ENCODE results near the gene MYRFL.
"Not testable (repeated sequence)": the region's sequence is repeated elsewhere in the genome, so short reads cannot be mapped to it uniquely, and the experiment has no call there.

MYRFL gene

DNA sequence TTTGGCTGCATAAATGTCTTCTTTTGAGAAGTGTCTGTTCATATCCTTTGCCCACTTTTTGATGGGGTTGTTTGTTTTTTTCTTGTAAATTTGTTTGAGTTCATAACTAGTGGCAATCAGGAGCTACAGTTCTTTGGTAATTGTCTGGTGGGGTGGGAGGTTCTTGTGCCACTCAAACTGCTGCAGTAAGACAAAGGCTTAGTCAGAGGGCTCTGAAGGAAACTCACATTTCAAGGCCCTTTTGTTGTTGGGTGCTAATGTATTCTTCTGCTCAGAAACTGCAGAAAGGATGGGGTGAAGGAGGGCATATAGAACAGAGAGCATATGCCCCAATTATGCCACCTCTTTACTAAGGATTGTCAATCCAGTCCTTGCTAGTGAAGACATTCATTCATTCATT is 21.9 kb downstream of the MYRFL start:
- Histone ChIP-seq H4K8ac (ENCODE audit: low read length) (no peak overlapping the region), H3K4me2 (ENCODE audit: low read length, poor library complexity, severe bottlenecking) (no peak overlapping the region), H3K79me1 (replicated peaks; ENCODE audit: low read length, poor library complexity, severe bottlenecking) (no peaks in the 10 kb centered on the region), H4K91ac (ENCODE audit: low read length) (no peak overlapping the region), H3K4me1 (ENCODE audit: control insufficient read depth, insufficient read depth, low read depth, low read length) (no peaks in the 10 kb centered on the region), H2BK5ac (ENCODE audit: low read depth, low read length, poor library complexity, severe bottlenecking) (no peak overlapping the region), H3K27me3 (ENCODE audit: control insufficient read depth in 1 of 2, insufficient read depth in 1 of 2, low read length in 2 of 2) (no peaks in the 10 kb centered on the region), H3K14ac (ENCODE audit: low read length in 2 of 2) (no peak overlapping the region), H2BK120ac (ENCODE audit: low read depth, low read length) (no peak overlapping the region), H3K27ac (ENCODE audit: low read length, poor library complexity, severe bottlenecking) (no peak overlapping the region), H2BK15ac (ENCODE audit: low read depth, poor library complexity, severe bottlenecking) (no peak overlapping the region), H3K4ac (ENCODE audit: low read depth in 1 of 2, low read length in 2 of 2) (no peak overlapping the region), H3K23ac (ENCODE audit: low read length in 2 of 2) (no peak overlapping the region), H2AFZ (ENCODE audit: low read depth, low read length) (no peak overlapping the region), H3K9ac (ENCODE audit: low read length) (no peak overlapping the region), H3K36me3 (ENCODE audit: control insufficient read depth in 1 of 2, insufficient read depth in 2 of 2, low read depth in 1 of 2, low read length in 2 of 2) (no peaks in the 10 kb centered on the region), H2BK12ac (ENCODE audit: low read length in 2 of 2) (no peak overlapping the region), H2AK5ac (ENCODE audit: low read length, severe bottlenecking) (no peak overlapping the region), H3K18ac (ENCODE audit: low read depth in 1 of 2, low read length in 2 of 2) (no peak overlapping the region), H3K9me3 (ENCODE audit: control insufficient read depth, low read length) (no peaks in the 10 kb centered on the region), H3K4me3 (ENCODE audit: insufficient read depth in 1 of 2, low read depth in 1 of 2, low read length in 2 of 2) (no peak overlapping the region)
- no peak for DNase-seq

DNA sequence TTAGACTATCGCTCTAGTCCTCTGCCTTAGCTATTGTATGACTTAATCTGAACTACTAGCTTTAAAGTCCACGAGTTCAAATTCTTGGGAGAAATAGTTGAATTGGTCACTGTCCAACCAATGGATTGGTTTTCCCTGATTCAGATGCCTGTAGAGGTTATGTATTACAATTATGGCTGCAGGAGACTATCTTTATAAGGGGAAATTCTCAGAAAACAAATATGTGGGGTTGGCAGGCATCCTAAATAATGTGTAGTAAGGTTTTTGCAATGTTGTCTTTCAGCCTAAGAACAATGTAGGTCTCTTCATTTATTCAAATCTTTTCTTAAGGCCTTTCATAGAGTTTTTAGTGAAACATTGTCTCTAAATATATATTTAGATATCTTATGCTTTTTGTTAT is 26.9 kb downstream of the MYRFL start:
- Histone ChIP-seq H2BK15ac (ENCODE audit: low read depth, poor library complexity, severe bottlenecking) (no peak overlapping the region), H3K79me1 (replicated peaks; ENCODE audit: low read length, poor library complexity, severe bottlenecking) (no peaks in the 10 kb centered on the region), H3K4me2 (ENCODE audit: low read length, poor library complexity, severe bottlenecking) (no peak overlapping the region), H4K91ac (ENCODE audit: low read length) (no peak overlapping the region), H4K8ac (ENCODE audit: low read length) (no peak overlapping the region), H3K18ac (ENCODE audit: low read depth in 1 of 2, low read length in 2 of 2) (no peak overlapping the region), H3K4me3 (ENCODE audit: insufficient read depth in 1 of 2, low read depth in 1 of 2, low read length in 2 of 2) (no peak overlapping the region), H2AK5ac (ENCODE audit: low read length, severe bottlenecking) (no peak overlapping the region), H3K23ac (ENCODE audit: low read length in 2 of 2) (no peak overlapping the region), H3K4ac (ENCODE audit: low read depth in 1 of 2, low read length in 2 of 2) (no peak overlapping the region), H2BK12ac (ENCODE audit: low read length in 2 of 2) (no peak overlapping the region), H3K27me3 (ENCODE audit: control insufficient read depth in 1 of 2, insufficient read depth in 1 of 2, low read length in 2 of 2) (no peaks in the 10 kb centered on the region), H3K9ac (ENCODE audit: low read length) (no peak overlapping the region), H3K9me3 (ENCODE audit: control insufficient read depth, low read length) (peaks cover 3% of the 10 kb centered on the region), H3K4me1 (ENCODE audit: control insufficient read depth, insufficient read depth, low read depth, low read length) (no peaks in the 10 kb centered on the region), H3K14ac (ENCODE audit: low read length in 2 of 2) (no peak overlapping the region), H2BK120ac (ENCODE audit: low read depth, low read length) (no peak overlapping the region), H3K27ac (ENCODE audit: low read length, poor library complexity, severe bottlenecking) (no peak overlapping the region), H2BK5ac (ENCODE audit: low read depth, low read length, poor library complexity, severe bottlenecking) (no peak overlapping the region), H3K36me3 (ENCODE audit: control insufficient read depth in 1 of 2, insufficient read depth in 2 of 2, low read depth in 1 of 2, low read length in 2 of 2) (no peaks in the 10 kb centered on the region), H2AFZ (ENCODE audit: low read depth, low read length) (no peak overlapping the region)
- WGBS = 84% methylated on average over 2 of the region's 2 CpGs
- DNase-seq = no peak

DNA sequence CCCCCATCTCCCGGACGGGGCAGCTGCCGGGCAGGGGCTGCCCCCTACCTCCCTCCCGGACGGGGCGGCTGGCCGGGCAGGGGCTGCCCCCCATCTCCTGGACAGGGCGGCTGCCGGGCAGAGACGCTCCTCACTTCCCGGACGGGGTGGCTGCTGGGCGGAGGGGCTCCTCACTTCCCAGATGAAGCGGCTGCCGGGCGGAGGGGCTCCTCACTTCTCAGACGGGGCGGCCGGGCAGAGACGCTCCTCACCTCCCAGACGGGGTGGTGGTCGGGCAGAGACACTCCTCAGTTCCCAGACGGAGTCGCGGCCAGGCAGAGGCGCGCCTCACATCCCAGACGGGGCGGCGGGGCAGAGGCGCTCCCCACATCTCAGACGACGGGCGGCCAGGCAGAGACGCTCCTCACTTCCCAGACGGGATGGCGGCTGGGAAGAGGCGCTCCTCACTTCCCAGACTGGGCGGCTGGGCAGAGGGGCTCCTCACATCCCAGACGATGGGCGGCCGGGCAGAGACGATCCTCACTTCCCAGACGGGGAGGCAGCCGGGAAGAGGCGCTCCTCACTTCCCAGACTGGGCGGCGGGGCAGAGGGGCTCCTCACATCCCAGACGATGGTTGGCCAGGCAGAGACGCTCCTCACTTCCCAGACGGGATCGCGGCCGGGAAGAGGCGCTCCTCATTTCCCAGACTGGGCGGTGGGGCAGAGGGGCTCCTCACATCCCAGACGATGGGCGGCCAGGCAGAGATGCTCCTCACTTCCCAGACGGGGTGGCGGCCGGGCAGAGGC is 28.3 kb downstream of the MYRFL start:
- H2BK15ac ChIP-seq (ENCODE audit: low read depth, poor library complexity, severe bottlenecking); H3K14ac ChIP-seq (ENCODE audit: low read length in 2 of 2); H2BK5ac ChIP-seq (ENCODE audit: low read depth, low read length, poor library complexity, severe bottlenecking); H2BK12ac ChIP-seq (ENCODE audit: low read length in 2 of 2); H3K4ac ChIP-seq (ENCODE audit: low read depth in 1 of 2, low read length in 2 of 2); H3K4me1 ChIP-seq (ENCODE audit: control insufficient read depth, insufficient read depth, low read depth, low read length); H3K27me3 ChIP-seq (ENCODE audit: control insufficient read depth in 1 of 2, insufficient read depth in 1 of 2, low read length in 2 of 2); H3K9me3 ChIP-seq (ENCODE audit: control insufficient read depth, low read length); H3K18ac ChIP-seq (ENCODE audit: low read depth in 1 of 2, low read length in 2 of 2); H3K4me3 ChIP-seq (ENCODE audit: insufficient read depth in 1 of 2, low read depth in 1 of 2, low read length in 2 of 2); H3K79me1 ChIP-seq (replicated peaks; ENCODE audit: low read length, poor library complexity, severe bottlenecking); H2AK5ac ChIP-seq (ENCODE audit: low read length, severe bottlenecking); H3K23ac ChIP-seq (ENCODE audit: low read length in 2 of 2); H4K91ac ChIP-seq (ENCODE audit: low read length); H3K4me2 ChIP-seq (ENCODE audit: low read length, poor library complexity, severe bottlenecking); DNase-seq; H3K36me3 ChIP-seq (ENCODE audit: control insufficient read depth in 1 of 2, insufficient read depth in 2 of 2, low read depth in 1 of 2, low read length in 2 of 2); H2AFZ ChIP-seq (ENCODE audit: low read depth, low read length); H4K8ac ChIP-seq (ENCODE audit: low read length); H3K9ac ChIP-seq (ENCODE audit: low read length); H3K27ac ChIP-seq (ENCODE audit: low read length, poor library complexity, severe bottlenecking); H2BK120ac ChIP-seq (ENCODE audit: low read depth, low read length): not testable (repeated sequence)
- WGBS = 94% methylated on average over 46 of the region's 61 CpGs

DNA sequence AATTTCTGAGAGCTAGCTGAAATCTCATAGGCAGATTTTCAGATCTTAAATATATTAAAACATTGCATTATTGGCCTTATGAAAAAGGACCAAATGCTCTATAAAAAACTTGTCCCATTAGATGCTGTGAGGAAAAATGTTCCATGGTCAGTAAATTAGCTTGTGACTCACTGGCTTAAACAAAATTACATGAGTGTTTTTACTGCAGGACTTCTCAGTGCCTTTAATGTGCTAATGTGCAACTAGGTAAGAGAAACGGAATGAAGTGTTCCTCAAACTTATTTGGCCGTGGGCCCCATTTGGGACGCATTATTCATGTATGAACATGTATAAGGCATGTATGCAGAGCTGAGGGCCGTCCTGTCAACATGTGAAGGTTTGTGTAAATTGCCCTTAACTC is 41.7 kb downstream of the MYRFL start:
- Histone ChIP-seq H3K23ac (ENCODE audit: low read length in 2 of 2) (no peak overlapping the region), H4K8ac (ENCODE audit: low read length) (no peak overlapping the region), H3K36me3 (ENCODE audit: control insufficient read depth in 1 of 2, insufficient read depth in 2 of 2, low read depth in 1 of 2, low read length in 2 of 2) (no peaks in the 10 kb centered on the region), H3K14ac (ENCODE audit: low read length in 2 of 2) (no peak overlapping the region), H3K27me3 (ENCODE audit: control insufficient read depth in 1 of 2, insufficient read depth in 1 of 2, low read length in 2 of 2) (no peaks in the 10 kb centered on the region), H3K4me1 (ENCODE audit: control insufficient read depth, insufficient read depth, low read depth, low read length) (peaks cover 2% of the 10 kb centered on the region), H2AK5ac (ENCODE audit: low read length, severe bottlenecking) (no peak overlapping the region), H3K27ac (ENCODE audit: low read length, poor library complexity, severe bottlenecking) (no peak overlapping the region), H3K18ac (ENCODE audit: low read depth in 1 of 2, low read length in 2 of 2) (no peak overlapping the region), H2BK120ac (ENCODE audit: low read depth, low read length) (no peak overlapping the region), H2BK12ac (ENCODE audit: low read length in 2 of 2) (no peak overlapping the region), H4K91ac (ENCODE audit: low read length) (no peak overlapping the region), H3K4me2 (ENCODE audit: low read length, poor library complexity, severe bottlenecking) (no peak overlapping the region), H3K4ac (ENCODE audit: low read depth in 1 of 2, low read length in 2 of 2) (no peak overlapping the region), H2BK5ac (ENCODE audit: low read depth, low read length, poor library complexity, severe bottlenecking) (no peak overlapping the region), H3K9ac (ENCODE audit: low read length) (no peak overlapping the region), H3K79me1 (replicated peaks; ENCODE audit: low read length, poor library complexity, severe bottlenecking) (no peaks in the 10 kb centered on the region), H2AFZ (ENCODE audit: low read depth, low read length) (no peak overlapping the region), H3K4me3 (ENCODE audit: insufficient read depth in 1 of 2, low read depth in 1 of 2, low read length in 2 of 2) (no peak overlapping the region), H2BK15ac (ENCODE audit: low read depth, poor library complexity, severe bottlenecking) (no peak overlapping the region), H3K9me3 (ENCODE audit: control insufficient read depth, low read length) (no peaks in the 10 kb centered on the region)
- 77% methylated on average over 4 of the region's 4 CpGs for WGBS
- DNase-seq = no peak
